GM23338 (cell line): ENCODE data around the gene NETO2.

Source experiments
- CREB1 ChIP-seq: fragments of 250-450 bp; sonication (Bioruptor Pico); IDR thresholded peaks from 2 replicates; pipeline ENCODE4 v1.5.0; 2020; ENCODE audit warnings: low read depth, mild to moderate bottlenecking, moderate library complexity
- CTCF ChIP-seq, 2 experiments: fragments of 200-600 bp in 1 of 2; sonication (generic) in 1 of 2; conservative IDR thresholded peaks; 2 replicates each; pipeline versions ENCODE4 v1.5.1 to v1.6.1; 2016 to 2017; ENCODE audit warnings: antibody characterized with exemption in 2 of 2, low read depth in 2 of 2, mild to moderate bottlenecking in 2 of 2, moderate library complexity in 1 of 2
- EZH2phosphoT487 ChIP-seq: fragments of 200-600 bp; sonication (generic); IDR thresholded peaks from one replicate; pipeline ENCODE4 v1.8.1; 2018; ENCODE audit warnings: antibody characterized with exemption; ENCODE audit not compliant: unreplicated experiment
- POLR2AphosphoS5 ChIP-seq: IDR thresholded peaks from 2 replicates; pipeline ENCODE4 v1.6.1; 2016; ENCODE audit warnings: antibody characterized with exemption, low read depth
- REST ChIP-seq: IDR thresholded peaks from one replicate; pipeline ENCODE4 v1.6.1; 2018; ENCODE audit warnings: antibody characterized with exemption; ENCODE audit not compliant: unreplicated experiment
- STAT1 ChIP-seq: IDR thresholded peaks from one replicate; pipeline ENCODE4 v1.6.1; 2016; ENCODE audit warnings: antibody characterized with exemption; ENCODE audit not compliant: unreplicated experiment
- ZNF331 ChIP-seq: fragments of 250-450 bp; sonication (Bioruptor Pico); IDR thresholded peaks from 2 replicates; pipeline ENCODE4 v1.5.0; 2020; ENCODE audit warnings: low read depth, mild to moderate bottlenecking, moderate library complexity

GRCh38 chr16:47051031-47051430 is 92.7 kb downstream of the NETO2 start:
- no peak for TF ChIP-seq CTCF (conservative IDR thresholded peaks at IDR 0.05; ENCODE audit: low read depth in 2 of 2)
- TF ChIP-seq POLR2AphosphoS5 = no peak
- no peak for TF ChIP-seq STAT1
- no peak for TF ChIP-seq EZH2phosphoT487
- no peak for TF ChIP-seq REST
- no peak for TF ChIP-seq ZNF331 (CRISPR knock-in tag)
- TF ChIP-seq CREB1 (CRISPR knock-in tag) = no peak
